ENCODE results near the gene AHCYL1.

AHCYL1 gene

GRCh38 chr1:110038271-110038670 is 53.7 kb downstream of the AHCYL1 start:
- no peak for DNase-seq (ENCODE audit: low read depth)

- no peak for DNase-seq (ENCODE audit: low read depth)
These were observed 55.1 kb downstream of the AHCYL1 start for GRCh38 chr1:110039641-110040040.

- DNase-seq (ENCODE audit: low read depth) = no peak
These were observed 56.0 kb downstream of the AHCYL1 start for GRCh38 chr1:110040548-110040947.

DNA sequence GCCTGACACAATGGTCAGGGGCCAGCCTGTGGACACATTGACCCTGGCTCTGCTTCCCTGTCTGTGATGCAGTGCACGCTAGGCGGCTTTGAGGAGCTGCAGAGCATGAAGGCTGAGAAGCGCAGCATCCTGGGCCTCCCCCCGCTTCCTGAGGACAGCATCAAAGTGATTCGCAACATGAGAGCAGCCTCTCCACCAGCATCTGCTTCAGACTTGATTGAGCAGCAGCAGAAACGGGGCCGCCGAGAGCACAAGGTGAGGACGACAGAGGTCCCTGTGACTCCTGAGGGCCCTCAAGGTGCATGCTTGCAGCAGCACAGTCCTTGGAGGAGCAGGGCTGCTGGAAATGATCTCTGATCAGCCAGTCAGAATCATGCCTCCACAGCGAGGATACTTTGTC is 58.5 kb downstream of the AHCYL1 start:
- no peak for DNase-seq (ENCODE audit: low read depth)

- DNase-seq (ENCODE audit: low read depth) = no peak
These were observed 62.9 kb downstream of the AHCYL1 start for GRCh38 chr1:110047463-110047862.

- no peak for DNase-seq (ENCODE audit: low read depth)
These were observed 63.7 kb downstream of the AHCYL1 start for GRCh38 chr1:110048240-110048639.

DNA sequence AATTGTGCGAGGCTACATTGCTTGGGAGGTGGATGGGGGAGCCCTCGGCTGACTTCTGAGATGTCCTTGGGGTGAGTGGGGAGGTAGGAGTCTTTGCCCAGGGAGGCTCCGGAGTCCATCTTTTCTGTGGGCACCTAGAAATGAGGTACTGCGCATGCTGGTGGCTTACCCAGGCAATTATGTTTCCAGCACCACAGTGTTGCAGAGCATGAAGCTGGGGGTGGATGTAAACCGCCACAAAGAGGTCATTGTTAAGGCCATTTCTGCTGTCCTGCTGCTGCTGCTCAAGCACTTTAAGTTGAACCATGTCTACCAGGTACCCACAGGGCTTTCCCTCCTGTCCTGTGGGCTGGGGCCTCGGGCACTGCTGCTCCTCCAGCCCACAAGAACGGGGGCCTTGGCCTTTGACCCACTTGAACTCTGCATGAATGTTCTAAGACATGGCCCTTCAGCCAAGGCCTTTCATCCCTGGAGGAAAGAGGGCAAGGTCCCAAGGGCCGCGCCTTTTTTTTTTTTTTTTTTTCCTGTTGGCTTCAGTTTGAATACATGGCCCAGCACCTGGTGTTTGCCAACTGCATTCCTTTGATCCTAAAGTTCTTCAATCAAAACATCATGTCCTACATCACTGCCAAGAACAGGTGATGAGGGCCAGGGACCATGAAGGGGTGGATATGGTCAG is 64.5 kb downstream of the AHCYL1 start:
- no peak for DNase-seq (ENCODE audit: low read depth)

- no peak for DNase-seq (ENCODE audit: low read depth)
These were observed 65.4 kb downstream of the AHCYL1 start for GRCh38 chr1:110049801-110050601.

DNA sequence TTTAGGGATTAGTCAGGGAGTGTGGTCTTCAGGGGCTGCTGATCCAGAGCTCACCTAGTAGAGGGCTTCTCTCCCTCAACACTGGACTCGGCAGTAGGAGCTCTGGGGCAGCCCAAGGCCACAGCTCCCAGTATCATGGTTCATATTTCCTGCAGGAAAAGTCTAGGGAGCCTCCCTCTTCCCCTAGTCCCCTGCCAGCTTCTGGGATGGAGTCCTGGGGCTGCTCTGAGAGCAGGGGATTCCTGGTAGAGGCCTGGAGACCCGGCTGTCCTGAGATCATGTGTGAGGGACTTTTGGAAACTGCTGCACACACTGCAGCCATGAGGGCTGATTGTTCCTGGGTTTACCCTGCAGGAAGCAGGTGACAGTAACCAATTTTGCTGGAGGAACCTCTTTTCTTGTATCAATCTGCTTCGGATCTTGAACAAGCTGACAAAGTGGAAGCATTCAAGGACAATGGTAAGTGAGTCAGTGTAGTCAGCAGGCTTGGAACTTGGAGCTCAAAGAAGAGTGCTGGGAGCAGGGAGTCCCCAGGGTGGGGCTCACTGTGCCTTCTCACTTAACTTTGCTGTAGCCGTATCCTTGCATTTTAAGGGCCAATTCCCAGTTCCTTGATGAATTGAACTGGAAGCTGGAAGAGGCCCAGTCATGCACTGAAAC is 66.2 kb downstream of the AHCYL1 start:
- no peak for DNase-seq (ENCODE audit: low read depth)

GRCh38 chr1:110051262-110051648 is 66.7 kb downstream of the AHCYL1 start:
- DNase-seq (ENCODE audit: low read depth) = no peak

DNA sequence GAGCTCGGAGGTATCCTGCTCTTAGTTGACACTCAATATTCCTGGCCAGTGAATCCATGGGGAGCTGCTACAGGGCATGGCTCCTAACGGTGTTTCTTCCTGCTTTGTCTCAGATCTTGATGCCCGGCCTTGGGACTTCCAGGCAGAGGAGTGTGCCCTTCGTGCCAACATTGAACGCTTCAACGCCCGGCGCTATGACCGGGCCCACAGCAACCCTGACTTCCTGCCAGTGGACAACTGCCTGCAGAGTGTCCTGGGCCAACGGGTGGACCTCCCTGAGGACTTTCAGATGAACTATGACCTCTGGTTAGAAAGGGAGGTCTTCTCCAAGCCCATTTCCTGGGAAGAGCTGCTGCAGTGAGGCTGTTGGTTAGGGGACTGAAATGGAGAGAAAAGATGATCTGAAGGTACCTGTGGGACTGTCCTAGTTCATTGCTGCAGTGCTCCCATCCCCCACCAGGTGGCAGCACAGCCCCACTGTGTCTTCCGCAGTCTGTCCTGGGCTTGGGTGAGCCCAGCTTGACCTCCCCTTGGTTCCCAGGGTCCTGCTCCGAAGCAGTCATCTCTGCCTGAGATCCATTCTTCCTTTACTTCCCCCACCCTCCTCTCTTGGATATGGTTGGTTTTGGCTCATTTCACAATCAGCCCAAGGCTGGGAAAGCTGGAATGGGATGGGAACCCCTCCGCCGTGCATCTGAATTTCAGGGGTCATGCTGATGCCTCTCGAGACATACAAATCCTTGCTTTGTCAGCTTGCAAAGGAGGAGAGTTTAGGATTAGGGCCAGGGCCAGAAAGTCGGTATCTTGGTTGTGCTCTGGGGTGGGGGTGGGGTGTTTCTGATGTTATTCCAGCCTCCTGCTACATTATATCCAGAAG is 69.2 kb downstream of the AHCYL1 start:
- DNase-seq (ENCODE audit: low read depth) = peak; percentile 60

- DNase-seq (ENCODE audit: low read depth) = no peak
These were observed 71.1 kb downstream of the AHCYL1 start for GRCh38 chr1:110055493-110056284.

DNA sequence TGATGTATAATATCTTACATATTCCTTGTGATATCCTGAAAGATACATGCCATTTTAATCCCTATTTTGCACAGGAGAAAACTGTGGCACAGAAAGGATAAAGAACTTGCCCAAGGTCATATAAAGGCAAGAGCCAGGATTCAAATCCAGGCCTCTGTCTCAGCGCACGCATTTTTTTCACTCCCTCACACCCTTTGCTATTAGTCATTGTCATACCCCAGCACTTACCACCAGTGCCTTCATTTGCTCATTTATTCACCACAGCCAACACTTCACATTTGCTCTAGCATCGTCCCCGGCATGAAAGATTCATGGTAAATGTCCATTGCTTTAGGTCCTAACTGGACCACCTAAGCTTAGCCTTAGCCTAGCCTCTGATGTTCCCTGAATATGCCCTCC is 71.7 kb downstream of the AHCYL1 start:
- no peak for DNase-seq (ENCODE audit: low read depth)

- no peak for DNase-seq (ENCODE audit: low read depth)
These were observed 72.2 kb downstream of the AHCYL1 start for GRCh38 chr1:110056776-110057175.

DNA sequence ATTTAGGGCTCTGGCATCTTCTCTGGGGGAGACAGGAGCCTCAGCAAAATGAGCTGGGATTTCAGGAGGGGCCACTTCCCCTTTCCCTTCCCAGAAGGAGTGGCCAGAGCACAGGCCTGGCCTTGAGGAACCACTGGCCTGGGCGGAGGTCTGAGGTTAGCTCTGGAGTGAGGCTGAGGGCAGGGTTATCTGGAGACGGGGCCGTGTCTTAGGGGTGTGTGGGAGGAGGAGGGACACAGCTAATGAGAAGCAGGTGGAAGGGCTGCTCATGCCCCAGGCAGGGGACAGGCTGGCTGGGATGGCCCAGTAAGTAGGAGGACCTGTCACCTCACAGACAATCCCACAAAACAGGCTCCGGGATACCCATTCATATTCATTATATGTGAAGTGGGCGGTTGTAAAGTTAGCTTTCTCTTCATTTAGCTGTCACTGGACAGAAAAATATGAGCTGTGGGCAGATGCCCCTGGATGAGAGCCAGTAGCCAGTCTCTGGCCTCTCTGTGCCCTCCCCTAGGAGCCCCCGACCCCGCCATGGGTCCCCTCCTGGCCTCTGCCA is 73.5 kb downstream of the AHCYL1 start:
- no peak for DNase-seq (ENCODE audit: low read depth)

DNA sequence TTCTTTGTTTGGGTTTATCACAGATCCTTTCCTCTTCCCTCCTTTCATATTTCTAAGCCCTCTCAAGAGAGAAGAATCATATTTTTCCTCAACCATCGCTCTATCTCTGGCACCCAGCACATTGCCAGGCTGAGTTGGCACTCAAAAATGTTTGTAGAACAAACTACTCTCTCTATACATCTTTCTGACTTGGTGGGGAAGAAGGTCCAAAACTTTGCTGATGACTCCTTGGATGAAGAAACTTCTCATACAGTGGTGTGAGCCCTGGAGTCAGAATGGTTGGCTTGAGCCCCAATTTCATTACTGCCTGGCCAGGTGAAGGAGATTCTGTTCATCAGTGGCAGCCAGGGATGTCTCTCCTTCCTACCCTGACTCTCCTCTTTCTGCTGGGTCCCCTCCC is 74.0 kb downstream of the AHCYL1 start:
- no peak for DNase-seq (ENCODE audit: low read depth)

GRCh38 chr1:110059133-110059863 is 74.7 kb downstream of the AHCYL1 start:
- no peak for DNase-seq (ENCODE audit: low read depth)

DNA sequence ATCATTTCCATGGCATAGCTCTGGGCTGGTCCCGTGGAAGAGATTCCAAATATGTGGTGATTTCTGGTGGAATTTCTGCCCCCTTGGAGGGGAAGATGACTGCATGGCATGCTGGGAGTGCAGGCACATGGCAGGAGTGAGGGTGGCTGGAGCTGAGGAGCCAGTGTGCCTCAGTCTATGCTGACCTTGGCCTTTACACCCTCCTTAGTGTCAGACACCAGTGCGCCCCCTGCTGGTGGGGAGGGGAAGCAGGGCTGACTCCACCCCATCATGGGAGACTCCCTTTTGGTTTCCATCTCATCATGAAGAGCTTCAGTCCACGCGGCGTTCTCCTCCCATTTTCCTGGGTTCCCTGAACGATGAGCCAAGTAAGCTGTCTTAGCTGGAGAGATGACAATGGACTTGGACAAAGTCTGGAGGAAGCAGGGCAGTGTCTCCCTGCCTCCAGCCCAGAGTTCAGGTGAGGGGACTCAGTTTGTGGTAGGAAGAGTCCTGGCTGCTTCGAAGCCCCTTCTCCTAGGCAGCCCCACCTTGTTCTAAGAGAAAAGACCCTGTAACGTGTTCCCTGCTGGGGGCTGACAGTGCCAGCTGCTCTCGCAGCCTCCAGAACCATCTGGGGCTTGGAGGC is 75.6 kb downstream of the AHCYL1 start:
- DNase-seq (ENCODE audit: low read depth) = peak; percentile 66

- no peak for DNase-seq (ENCODE audit: low read depth)
These were observed 76.1 kb downstream of the AHCYL1 start for GRCh38 chr1:110060662-110061060.

- DNase-seq (ENCODE audit: low read depth) = no peak
These were observed 76.8 kb downstream of the AHCYL1 start for GRCh38 chr1:110061341-110061740.

Measured in activated T-helper 9 cell treated with anti-CD3 and anti-CD28 coated beads, Interleukin-2, amount 50 U/mL, for 16 hours (primary cell).